Raji (cell line): ENCODE data around the gene CNPY1.

Experiments
- POLR2A ChIP-seq: IDR thresholded peaks from 2 replicates; pipeline ENCODE4 v1.6.1; 2011; ENCODE audit warnings: low read depth, low read length, control low read depth; ENCODE audit not compliant: insufficient read depth

CNPY1 gene

DNA sequence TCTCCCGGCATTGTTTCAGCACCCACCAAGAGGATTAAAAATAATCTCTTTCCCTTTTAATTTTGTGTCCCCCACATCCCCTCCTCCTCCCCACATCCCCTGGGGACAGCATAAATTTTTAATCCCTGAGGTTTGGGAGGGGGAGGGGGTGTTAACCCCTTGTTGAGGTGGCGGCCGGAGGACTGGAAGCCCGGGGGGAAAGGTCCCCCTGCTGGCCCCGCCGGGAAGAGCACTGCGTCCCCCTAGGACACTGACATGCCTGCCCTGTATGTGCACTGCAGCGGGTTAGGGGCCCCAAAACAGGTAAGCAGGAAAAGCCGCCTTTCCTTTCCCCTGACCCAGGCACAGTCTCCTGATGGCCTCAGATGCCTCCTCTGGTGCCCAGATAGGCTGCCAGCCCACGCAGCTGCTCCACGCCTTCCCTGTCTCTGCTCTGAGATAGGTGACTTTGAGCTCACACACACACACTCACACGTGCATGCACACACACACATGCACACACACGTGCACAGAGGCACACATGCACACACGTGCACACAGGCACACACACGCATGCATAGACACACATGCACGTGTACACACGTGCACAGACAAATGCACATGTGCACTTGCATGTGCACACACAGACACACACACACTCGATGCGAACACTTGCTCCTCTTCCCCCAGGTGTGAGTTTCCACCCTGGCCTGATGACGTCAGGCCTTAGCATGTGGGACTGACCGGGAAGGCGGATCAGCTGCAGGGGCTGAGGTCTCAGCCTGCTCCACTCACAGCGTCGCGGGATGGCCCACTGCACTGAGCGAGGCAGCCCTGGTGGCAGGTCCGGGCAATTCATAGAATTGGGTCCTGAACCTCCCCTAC, 12.3 kb downstream of the CNPY1 start:
- TF ChIP-seq POLR2A: no peak

- no peak for TF ChIP-seq POLR2A
Measured at GRCh38 chr7:155533120-155533826, 13.1 kb downstream of the CNPY1 start.

DNA sequence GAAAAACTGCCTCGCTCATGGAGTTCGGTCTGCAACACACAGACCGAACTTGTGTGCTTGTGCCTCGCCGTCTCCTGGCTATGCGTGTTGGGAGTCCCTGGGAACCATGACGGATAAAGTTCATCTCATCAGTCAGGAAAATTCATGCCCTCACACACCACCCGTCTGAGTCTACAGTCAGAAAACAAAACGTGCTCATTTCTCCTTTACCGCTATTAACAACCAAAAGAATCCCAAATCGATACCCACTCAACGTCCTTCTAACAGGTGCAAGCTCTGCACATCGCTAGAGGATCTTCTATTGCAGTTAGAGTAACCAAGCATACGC, 13.6 kb downstream of the CNPY1 start:
- no peak for TF ChIP-seq POLR2A

DNA sequence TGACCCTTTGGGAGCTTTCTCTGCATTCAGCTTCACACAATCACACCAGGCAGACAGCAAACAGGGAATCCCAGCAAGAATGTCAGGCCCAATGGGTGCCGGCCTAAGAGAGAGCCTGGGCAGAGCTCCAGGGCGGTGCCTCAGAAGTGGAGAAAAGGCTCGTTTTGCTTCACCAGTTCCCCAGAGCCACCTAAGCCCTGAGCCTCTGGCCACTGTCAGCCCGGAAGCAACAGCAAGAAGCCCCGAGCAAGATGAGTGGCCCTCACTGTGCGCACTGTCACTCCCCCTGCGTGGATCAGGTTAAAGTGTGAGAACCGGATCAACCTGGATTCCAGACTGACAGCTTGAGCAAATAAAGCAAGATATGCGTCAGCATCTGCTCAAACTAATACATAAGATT, 14.7 kb downstream of the CNPY1 start:
- TF ChIP-seq POLR2A: no peak

DNA sequence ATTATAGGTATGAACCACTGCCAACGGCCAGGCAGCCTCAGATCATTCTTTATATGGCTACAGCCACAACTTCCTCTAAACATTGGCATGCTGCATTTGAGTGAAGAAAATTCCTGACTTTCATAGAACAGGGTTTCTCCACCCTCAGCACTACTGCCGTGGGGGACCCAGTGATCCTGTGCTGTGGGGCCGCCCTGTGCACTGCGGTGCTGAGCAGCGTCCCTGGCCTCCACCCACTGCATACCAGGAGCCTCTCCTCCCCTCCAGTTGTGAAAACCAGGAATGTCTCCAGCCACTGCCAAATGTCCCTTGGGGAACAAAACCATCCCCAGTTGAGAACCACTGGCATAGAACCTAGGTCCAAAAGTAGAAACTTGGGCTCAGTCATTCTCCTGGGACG, 15.8 kb downstream of the CNPY1 start:
- TF ChIP-seq POLR2A: no peak

- no peak for TF ChIP-seq POLR2A
Measured at GRCh38 chr7:155529845-155530244, 16.5 kb downstream of the CNPY1 start.

- TF ChIP-seq POLR2A: no peak
Measured at GRCh38 chr7:155529346-155529745, 17.0 kb downstream of the CNPY1 start.

DNA sequence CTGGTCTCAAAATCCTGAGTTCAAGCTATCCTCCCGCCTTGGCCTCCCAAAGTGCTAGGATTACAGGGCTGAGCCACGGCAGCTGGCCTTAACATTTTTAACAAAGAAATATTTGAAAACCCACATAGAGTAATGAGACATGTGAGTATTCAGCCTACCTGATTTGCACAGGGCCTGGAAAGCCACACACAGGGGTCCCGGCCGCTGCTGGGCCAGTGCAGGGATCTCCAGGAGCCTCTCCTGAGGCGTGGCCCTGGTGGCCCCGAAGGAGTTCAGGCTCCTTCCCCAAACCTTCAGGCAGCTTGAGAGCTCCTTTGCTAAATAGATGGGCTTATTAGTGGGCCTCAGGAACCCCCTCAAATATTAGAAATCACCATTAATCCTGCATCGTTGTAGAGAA, 18.7 kb downstream of the CNPY1 start:
- TF ChIP-seq POLR2A: no peak

- TF ChIP-seq POLR2A: no peak
Measured at GRCh38 chr7:155526225-155526624, 20.1 kb downstream of the CNPY1 start.

DNA sequence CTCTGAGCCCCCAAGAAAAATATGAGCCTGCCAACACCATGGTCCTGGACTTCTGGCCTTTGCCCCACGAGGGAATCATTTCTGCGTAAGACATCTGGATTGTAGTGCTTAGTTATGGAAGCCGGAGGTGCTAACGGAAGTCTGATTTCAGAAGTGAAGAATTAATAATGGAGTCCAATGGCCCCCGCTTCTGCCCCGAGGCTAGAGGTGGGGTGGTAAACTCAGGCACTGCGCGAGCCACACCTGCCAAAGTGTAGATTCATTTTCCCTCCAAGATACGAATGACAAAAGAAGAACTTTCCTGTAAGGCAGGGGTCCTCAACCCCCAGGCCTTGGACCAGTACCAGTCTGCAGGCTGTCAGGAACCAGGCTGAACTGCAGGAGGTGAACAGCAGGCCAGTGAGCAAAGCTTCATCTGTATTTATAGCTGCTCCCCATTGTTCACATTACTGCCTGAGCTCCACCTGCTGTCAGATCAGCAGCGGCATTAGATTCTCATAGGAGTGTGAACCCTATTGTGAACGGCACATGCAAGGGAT, 22.3 kb downstream of the CNPY1 start:
- TF ChIP-seq POLR2A: no peak

DNA sequence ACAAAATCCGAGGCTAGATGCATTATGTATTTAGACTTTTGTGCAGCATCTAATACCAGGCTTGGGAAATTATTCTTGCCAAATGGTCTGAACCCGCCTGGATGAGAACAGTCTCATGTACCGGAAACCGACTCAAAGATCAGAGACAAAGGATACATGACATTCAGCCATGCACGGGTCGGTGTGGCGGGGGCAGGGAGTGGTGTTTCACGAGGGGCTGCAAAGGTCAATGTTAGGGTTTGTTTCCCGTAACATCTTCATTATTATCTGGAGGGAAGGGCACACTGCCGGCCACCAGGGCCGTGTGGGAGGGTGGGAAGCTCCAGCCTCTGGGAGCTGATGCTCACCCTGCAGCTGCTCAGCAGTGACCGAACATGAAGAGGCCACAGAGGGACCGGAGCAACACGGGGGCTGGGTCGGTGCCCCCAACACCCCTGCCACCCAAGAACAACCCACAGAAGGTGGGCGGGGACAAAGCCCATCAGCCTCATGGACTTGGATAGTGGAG, 23.1 kb downstream of the CNPY1 start:
- TF ChIP-seq POLR2A: no peak

DNA sequence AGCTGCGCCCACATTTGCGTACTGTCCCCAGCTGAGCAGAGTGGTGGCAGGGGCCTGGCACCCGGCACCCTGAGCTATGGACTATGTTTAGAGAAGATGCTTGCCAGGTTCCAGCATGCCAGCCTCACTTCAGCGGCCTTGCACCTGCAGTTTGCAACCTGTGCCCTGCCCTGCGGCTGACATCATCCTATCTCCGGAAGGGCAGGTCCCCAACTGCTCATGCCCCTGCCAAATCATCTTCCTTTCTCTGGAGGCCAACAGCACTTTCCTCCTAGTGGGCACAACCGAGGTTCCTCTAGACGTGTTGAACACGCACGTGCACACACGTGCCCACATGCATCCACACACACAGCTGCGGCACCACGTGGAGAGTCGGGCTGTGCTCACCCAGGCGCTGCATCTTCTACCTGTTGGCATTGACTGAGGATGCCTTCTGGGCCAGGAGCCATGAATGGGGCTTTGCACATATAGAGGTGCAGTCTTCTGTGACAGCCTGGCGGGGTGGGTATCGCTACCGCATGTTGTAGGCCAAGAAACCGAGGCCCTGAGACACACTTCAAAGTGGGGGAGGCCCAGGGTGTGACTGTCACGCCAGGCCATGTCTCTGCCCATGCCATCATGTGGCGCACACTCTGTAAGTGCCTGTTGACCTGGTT, 24.5 kb downstream of the CNPY1 start:
- TF ChIP-seq POLR2A: no peak

GRCh38 chr7:155521007-155521742, 25.2 kb downstream of the CNPY1 start:
- no peak for TF ChIP-seq POLR2A

DNA sequence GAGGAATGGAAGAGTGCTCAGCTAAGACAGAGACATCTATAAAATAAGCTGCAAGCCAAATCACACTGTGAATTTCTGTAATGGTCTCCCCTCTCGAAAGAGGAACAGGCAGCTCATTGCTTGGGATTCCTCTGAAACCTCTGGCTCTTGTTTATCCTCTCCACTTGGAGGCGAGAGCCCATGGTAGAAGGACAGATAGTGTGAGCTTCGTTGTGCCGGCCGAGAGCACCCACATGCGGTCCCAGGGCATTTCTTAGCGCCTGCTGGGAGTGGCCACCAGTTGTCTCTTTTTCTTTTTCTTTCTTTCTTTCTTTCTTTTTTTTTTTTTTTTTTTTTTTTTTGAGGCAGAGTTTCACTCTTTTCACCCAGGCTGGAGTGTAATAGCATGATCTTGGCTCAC, 26.2 kb downstream of the CNPY1 start:
- TF ChIP-seq POLR2A: no peak

DNA sequence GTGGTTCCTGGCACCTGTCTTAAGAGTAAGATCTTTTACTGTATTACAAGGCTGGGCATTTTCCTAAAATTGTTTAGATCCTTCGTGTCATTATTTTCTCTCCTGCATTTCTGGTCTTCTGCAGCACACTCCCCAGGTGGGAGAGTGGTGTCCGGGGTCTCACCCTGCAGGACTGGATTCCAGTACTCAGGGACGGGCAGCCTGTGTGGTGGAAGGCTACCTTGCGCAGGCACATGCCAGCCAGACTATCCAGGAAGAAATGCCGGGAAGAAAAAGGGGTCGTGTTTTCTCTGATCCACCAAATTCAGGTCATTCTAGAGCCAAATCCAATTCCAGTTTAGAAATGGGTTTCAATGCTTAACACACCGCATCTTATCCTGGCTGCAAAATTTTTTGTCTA, 27.7 kb downstream of the CNPY1 start:
- TF ChIP-seq POLR2A: no peak
